Measurements from ENCODE around the gene PSORS1C1. TPM values are rescaled to one million over a fixed set of nuclear protein-coding genes. Genes with fewer than 3 reads are reported as not detected.

The PSORS1C1 gene
- total and polyA plus RNA-seq, 7 donors = 0.03 to 0.47 (median 0.07) TPM; not detected in 1

DNA sequence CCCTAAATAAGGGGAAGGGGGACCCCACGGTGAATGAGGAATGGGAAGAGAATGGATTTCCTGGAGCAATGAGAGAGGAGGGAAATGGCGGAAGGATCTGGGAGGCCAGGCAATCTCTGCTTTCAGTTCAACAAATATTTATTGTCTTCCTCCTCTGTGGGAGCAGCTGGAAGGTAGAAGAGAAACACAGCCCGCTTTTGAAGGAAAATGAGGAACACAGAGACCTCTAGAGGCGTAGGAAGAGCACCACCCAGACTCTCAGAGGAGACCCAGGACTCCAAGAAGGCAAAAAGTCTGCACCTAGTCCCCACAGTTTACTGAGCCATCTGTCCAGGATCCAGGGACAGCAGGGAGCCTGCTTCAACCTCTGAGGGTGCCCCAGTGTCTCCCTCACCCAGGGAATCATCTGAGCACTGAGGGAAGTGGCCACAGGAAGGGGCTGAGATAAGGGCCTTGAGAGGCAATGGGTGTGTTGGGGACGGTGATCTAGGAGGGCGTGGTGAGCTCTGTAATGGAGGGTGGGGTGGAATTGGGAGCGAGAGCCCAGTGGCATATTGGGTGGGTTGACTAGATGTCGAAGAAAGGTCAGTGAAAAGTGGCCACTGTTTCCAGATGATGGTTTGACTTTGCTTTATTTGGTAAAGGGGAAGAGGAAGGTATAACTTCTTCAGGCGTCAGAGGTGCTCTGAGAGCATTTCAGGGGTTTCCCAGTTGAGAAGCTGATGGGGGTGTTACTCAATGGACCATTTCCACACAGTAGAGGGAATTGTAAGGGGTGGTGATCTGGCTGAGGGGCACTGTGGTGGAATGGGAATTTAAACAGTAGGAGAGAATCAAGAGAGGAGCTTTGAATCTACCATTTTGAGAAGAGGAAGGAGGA, 610 bp downstream of the PSORS1C1 start:
- Histone ChIP-seq H3K27ac (no peak overlapping the region), H3K9me3 (no peaks in the 10 kb centered on the region), H3K27me3 (ENCODE audit: insufficient read depth in 3 of 3, low read length in 2 of 3) (peaks cover 0 to 15% (median 0%) of the 10 kb centered on the region in 3 donors), H3K36me3 (ENCODE audit: insufficient read depth in 1 of 2, low read depth in 1 of 2) (no peaks in the 10 kb centered on the region), H3K4me1 (no peaks in the 10 kb centered on the region), H3K4me3 (no peak overlapping the region)
- DNase-seq (no peak), ATAC-seq (no peak)
- intact Hi-C loops (cut with DNase I) = no loop called here
- 65 to 73% (median 66%) methylated on average over 9 of the region's 9 CpGs for WGBS, 3 donors
- TF ChIP-seq, protein P1, sequence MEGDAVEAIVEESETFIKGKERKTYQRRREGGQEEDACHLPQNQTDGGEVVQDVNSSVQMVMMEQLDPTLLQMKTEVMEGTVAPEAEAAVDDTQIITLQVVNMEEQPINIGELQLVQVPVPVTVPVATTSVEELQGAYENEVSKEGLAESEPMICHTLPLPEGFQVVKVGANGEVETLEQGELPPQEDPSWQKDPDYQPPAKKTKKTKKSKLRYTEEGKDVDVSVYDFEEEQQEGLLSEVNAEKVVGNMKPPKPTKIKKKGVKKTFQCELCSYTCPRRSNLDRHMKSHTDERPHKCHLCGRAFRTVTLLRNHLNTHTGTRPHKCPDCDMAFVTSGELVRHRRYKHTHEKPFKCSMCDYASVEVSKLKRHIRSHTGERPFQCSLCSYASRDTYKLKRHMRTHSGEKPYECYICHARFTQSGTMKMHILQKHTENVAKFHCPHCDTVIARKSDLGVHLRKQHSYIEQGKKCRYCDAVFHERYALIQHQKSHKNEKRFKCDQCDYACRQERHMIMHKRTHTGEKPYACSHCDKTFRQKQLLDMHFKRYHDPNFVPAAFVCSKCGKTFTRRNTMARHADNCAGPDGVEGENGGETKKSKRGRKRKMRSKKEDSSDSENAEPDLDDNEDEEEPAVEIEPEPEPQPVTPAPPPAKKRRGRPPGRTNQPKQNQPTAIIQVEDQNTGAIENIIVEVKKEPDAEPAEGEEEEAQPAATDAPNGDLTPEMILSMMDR (IDR thresholded peaks at IDR 0.05) = no peak

DNA sequence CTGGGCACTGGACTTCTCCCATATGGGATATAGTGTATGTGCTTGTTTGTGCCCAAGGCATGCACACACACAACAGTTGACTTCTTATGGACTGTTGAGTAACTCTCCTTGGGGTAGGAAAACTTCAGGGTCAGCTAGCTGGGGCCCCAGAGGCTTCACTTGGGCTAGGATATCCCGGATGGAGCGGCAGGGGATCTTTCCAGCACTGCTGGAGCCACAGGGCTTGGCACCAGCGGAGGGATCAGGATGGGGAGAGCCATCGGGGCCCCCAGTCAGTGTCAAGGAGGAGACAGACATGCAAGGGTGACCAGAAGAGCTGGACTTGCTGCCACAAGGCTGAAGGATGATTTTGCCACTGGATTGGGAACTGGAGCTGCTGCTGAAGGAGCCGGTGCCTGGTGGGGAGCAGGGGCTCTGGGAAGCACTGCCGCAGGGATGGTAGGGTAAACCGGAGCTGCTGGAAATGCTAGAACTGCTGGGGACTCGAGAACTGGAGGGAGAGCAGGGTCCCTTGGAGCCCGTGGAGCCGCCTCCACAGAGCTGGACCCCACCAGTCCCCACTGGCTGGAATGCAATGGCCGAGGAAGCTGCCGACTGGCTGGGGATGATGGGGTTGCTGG, 1.5 kb downstream of the PSORS1C1 start:
- no peak for ATAC-seq
- TF ChIP-seq, protein P1 (IDR thresholded peaks at IDR 0.05) = no peak
- no peaks in the 10 kb centered on the region for H3K4me1 ChIP-seq
- no peaks in the 10 kb centered on the region for H3K9me3 ChIP-seq
- H3K36me3 ChIP-seq (ENCODE audit: insufficient read depth in 1 of 2, low read depth in 1 of 2) = no peaks in the 10 kb centered on the region
- WGBS, 3 donors = 87 to 92% (median 90%) methylated on average over 12 of the region's 12 CpGs
- H3K27ac ChIP-seq = no peak overlapping the region
- H3K4me3 ChIP-seq = no peak overlapping the region
- intact Hi-C loops (cut with DNase I) = no loop called here
- no peak for DNase-seq
- peaks cover 0 to 14% (median 0%) of the 10 kb centered on the region in 3 donors for H3K27me3 ChIP-seq (ENCODE audit: insufficient read depth in 3 of 3, low read length in 2 of 3)

DNA sequence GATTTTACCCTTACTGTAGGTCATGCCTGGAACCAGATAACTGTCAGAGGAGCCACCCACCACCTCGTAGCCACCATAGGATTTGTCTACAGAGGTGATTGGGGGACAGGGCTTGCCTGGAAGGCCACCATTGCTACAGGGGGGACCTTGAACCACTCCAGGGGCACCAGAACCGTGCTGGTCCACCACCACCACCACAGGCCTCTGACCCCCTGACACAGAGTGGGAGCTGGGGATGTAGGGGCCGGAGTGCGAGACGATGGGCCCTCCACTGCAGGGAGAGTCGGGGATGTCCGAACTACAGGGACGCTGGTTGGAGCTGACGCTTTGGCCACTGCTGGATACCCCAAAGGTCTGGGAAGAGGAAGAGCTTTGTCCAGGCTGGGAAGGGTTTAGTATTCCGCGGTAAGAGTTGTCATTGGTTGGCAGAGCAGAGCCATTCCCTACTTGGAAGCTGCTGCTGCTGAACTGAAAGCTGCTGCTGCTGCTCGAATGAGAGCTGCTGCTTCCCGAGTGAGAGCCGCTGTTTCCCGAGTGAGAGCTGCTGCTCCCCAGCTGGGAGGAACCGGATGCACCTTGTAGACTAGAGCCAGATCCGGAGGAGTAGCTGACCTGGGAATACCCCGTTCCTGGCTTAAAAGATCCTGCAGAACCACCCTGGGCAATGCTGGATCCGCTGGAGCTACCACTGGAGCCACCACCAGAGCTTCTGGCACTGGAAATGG, 2.2 kb downstream of the PSORS1C1 start:
- ATAC-seq = peak in 1 of 4 donors; percentile 27

DNA sequence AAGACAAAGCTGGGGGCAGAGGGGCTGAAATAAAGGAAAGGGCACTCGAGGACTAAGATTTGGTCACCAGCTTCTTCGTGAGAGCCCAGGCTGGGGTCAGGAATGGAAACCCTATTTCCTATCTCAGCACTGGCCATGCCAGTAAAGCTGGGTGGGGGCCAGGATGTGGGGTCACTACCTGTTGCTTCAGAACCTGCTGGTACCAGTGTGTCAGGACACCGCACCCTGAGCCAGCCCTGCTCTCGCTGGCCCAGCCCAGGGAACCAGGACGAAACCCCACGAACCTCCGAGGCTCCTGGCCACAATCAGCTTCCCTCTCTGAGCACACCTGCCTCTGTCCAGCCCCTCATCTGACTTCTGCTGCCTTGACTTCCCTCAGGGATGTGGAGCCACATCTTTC, 3.6 kb downstream of the PSORS1C1 start:
- Histone ChIP-seq H3K27ac (no peak overlapping the region), H3K4me1 (peaks cover 11% of the 10 kb centered on the region), H3K27me3 (ENCODE audit: insufficient read depth in 3 of 3, low read length in 2 of 3) (peaks cover 0 to 14% (median 0%) of the 10 kb centered on the region in 3 donors), H3K36me3 (ENCODE audit: insufficient read depth in 1 of 2, low read depth in 1 of 2) (no peaks in the 10 kb centered on the region), H3K4me3 (no peak overlapping the region), H3K9me3 (no peaks in the 10 kb centered on the region)
- DNase-seq (no peak), ATAC-seq (no peak)
- TF ChIP-seq, protein P1 (IDR thresholded peaks at IDR 0.05) = no peak
- WGBS, 3 donors = 76 to 88% (median 87%) methylated on average over 7 of the region's 7 CpGs
- intact Hi-C loops (cut with DNase I) = no loop called here

More for the DNA sequence above, 2.2 kb downstream of the PSORS1C1 start:
- no peak overlapping the region for H3K27ac ChIP-seq
- H3K36me3 ChIP-seq (ENCODE audit: insufficient read depth in 1 of 2, low read depth in 1 of 2) = no peaks in the 10 kb centered on the region
- no peaks in the 10 kb centered on the region for H3K9me3 ChIP-seq
- no peaks in the 10 kb centered on the region for H3K4me1 ChIP-seq
- peaks cover 0 to 14% (median 0%) of the 10 kb centered on the region in 3 donors for H3K27me3 ChIP-seq (ENCODE audit: insufficient read depth in 3 of 3, low read length in 2 of 3)
- DNase-seq = peak in 1 of 2 donors; percentile 45
- 63 to 69% (median 63%) methylated on average over 19 of the region's 19 CpGs for WGBS, 3 donors
- TF ChIP-seq, protein P1 (IDR thresholded peaks at IDR 0.05) = no peak
- H3K4me3 ChIP-seq = no peak overlapping the region
- intact Hi-C loops (cut with DNase I) = no loop called here

Data from psoas muscle (tissue), 8 donors.